ENCODE data around the gene WIF1.
A peak's percentile ranks its signal among the peaks of the same experiment; 100 is the strongest.

Gene WIF1, protein sequence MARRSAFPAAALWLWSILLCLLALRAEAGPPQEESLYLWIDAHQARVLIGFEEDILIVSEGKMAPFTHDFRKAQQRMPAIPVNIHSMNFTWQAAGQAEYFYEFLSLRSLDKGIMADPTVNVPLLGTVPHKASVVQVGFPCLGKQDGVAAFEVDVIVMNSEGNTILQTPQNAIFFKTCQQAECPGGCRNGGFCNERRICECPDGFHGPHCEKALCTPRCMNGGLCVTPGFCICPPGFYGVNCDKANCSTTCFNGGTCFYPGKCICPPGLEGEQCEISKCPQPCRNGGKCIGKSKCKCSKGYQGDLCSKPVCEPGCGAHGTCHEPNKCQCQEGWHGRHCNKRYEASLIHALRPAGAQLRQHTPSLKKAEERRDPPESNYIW

DNA sequence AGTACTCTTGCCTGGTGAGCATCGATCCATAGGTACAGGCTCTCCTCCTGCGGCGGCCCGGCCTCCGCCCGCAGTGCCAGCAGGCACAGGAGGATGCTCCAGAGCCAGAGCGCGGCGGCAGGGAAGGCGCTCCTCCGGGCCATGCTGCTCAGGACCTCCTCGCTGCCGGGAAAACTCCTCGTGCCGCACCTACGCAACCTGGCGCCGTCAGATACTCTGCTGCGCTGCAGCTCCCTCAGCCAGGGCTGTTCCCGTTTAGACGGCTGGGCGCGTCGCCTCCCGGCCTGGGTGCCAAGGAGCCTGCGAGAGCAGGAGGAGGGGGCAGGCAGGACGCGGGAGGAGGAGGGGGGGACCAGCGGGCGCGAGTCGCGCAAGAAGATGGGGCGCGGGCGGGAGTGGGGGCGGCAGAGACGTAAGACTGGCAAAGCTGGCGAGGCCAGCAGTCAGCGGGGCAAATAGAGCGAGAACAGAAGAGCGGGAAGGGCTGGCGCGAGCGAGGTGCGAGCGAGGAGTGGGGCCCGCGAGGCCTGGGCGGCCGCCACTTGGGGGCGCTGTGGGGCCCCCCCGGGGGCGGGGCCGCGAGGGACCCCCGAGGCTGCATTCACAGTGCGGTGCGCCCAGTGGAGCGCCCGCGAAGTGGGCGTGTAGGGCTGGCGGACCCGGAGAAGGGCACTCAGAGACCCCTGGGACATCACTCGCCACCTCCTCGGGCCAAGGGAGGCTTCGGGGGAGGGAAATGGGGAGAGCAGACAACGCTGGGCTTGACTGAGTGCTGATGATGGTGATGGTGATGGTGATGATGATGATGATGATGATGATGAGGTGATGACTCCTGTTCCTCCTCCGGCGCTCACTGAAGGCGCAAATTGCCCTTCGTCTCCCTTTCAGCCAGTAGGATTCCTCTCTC, at the start of gene WIF1:
WIF1 (minus strand) TSS at position 257 of the 907 bp plus-strand sequence; CDS start at position 143, 114 bp downstream.
- DNase-seq: peak in 26 of 56 donors; percentile 3 to 71 (median 29)

DNA sequence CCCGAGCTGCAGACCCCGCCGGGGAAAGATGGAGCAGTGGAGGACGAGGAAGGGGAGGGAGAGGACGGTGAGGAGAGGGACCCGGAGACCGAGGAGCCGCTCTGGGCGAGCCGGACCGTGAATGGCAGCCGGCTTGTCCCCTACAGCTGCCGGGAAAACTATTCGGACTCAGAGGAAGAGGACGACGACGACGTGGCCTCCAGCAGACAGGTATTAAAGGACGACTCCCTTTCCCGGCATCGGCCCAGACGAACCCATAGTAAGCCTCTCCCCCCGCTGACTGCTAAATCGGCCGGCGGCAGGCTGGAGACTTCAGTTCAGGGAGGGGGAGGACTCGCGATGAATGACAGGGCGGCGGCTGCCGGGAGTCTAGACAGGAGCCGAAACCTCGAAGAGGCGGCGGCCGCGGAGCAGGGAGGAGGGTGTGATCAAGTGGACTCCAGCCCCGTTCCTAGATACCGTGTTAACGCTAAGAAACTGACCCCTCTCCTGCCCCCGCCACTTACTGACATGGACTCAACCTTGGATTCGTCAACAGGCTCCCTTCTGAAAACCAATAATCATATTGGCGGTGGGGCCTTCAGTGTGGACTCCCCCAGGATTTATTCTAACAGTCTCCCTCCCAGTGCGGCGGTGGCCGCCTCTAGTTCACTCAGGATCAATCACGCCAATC, 49.2 kb upstream of the WIF1 start:
- DNase-seq: peak in 49 of 56 donors; percentile 4 to 69 (median 35)

DNA sequence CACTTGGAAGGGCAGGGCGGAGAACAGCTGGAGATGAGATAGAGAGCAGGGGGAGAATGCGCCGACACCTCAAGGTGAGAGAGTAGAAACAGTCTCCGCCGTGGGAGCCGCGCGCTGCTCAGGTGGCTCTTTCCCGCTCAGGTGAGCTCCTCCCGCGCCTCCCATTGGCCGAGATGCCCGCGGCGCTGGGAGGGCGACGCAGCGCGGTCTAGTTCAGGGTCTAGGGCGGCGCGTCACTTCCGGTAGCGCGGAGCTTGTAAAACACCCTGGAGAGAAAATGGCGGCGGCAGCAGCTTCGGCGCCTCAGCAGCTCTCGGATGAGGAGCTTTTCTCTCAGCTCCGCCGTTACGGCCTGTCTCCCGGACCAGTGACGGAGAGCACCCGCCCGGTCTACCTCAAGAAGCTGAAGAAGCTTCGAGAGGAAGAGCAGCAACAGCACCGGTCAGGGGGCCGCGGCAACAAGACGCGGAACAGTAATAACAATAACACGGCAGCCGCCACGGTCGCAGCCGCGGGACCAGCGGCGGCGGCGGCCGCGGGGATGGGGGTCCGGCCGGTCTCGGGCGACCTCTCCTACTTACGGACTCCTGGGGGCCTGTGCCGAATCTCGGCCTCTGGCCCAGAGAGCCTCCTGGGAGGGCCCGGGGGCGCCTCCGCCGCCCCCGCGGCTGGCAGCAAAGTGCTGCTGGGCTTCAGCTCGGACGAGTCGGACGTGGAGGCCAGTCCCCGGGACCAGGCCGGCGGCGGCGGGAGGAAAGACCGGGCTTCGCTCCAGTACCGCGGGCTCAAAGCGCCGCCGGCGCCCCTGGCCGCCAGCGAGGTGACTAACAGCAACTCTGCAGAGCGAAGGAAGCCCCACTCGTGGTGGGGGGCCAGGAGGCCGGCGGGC, 48.5 kb upstream of the WIF1 start, which contains the start of gene LEMD3:
LEMD3 (plus strand) TSS at position 264 of the 889 bp plus-strand sequence; CDS start at position 278, 14 bp downstream.
- peak; percentile 46 to 97 (median 86) for DNase-seq

DNA sequence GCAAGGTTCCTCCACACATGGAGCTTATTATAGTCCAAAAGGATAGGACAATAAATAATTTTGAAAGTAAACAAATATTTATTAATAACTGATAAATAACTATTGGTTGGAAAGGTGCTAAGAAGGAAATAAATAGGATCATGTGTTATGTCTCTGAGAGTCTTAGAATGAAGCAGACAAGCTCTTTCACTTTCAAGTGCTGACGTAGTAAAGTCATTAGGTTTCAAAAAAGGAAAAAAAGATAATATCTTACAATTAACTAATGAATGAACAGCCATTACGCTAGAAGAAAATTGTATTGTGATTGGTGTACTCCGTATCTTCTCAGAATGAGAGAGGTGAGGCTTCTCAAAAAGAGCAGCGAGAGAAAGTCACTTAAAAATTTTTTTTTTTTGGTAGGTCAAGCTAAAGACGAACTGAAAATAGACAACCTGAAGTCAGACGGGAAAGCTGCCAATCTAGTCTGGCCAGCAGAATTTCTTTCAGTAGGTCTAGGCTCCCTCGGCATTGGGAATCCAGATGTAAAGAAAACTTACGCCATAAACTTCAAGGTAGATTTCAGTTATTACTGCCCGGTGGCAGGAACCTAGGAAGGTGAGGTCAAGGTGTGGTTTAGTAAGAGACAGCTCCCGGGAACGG, 47.7 kb upstream of the WIF1 start:
- DNase-seq: no peak

DNA sequence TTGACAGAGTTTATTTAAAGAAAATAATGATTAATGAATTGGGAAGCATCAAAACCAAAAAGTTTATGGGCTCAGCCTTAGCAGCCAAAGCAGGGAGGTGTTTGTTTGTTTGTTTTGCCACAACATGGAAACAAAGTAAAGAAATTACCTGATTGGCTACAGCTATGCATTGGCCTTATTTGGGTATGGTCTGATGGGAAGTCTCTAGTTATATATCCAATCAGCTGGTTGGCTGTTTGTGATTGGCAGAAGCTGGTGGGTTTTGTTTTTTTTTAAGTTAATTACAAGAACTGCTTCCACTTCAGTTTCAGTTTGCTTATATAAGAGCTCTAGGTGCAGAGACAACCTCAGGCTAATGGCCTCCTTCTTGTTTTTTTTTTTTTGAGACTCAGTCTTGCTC, 43.7 kb upstream of the WIF1 start:
- DNase-seq: no peak

DNA sequence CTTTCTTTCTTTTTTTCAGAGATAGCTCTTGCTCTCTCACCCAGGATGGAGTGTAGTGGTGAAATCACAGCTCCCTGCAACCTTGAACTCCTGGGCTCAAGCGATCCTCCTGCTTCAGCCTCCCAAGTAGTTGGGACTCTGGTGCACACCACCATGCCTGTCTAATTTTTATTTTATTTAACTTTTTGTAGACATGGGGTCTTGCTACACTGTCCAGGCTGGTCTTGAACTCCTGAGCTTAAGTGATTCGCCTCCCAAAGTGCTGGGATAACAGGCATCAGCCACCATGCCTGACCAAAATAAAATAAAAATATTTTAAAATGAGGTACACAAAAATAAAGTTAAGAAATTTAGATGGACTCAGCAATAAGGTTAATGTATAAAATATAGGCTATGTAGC, 43.1 kb upstream of the WIF1 start:
- no peak for DNase-seq

DNA sequence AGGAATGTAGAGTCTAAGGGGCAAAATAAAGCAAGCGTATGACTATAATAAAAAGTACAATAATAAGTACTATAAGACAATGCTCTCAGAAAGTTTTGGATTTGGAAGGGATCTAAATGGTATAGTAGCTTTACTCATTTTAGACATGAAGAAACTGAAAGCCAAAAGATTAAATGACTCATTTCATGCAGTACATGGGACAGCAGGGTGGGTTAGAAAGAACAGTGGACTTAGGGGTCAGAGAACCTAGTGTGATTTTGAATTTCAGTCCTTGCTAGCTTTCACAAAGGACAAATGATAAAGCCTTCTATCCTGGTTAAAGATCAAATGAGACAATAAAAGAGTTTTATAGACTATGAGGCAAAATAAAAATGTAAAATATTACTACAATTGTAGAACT, 41.5 kb upstream of the WIF1 start:
- no peak for DNase-seq

DNA sequence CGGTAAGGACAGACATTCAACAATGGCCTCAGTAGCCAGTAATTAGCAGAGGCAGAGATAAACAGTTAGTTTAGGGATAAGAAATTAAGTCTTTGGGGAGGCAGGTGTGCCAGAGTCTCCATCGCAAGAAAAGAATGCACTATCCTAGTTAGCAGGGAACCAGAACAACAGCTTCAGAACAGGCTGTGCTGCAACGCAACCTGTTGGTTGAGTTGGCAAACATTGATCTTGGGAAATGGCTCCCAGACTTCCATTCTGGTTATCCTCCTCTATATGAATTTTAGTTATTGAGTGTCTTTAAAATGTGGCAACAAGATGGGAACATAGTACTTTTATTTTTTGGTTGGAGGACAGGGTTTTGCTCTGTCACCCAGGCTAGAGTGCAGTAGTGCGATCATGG, 36.0 kb upstream of the WIF1 start:
- no peak for DNase-seq

DNA sequence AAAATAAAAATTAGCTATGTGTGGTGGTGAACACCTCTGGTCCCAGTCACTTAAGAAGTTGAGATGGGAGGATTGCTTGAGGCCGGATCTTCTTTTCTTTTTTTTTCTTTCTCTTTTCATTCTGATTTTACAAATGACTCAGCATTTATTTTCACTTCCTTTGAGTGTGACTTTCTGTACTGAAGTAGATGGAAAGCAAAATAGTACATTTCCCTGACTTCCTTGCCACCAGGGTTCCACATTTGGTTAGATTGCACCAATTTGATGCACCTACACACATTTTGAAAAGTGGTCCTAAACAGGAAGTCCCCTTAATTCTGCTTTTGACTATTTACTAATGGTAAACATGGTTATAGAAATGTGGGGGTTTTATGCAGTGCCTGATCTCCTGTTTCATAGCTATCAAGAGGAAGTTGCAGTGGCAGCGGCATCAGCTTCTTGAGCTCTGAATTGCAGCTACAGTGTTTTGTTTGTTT, 35.3 kb upstream of the WIF1 start:
- peak in 1 of 56 donors; percentile 1 for DNase-seq

DNA sequence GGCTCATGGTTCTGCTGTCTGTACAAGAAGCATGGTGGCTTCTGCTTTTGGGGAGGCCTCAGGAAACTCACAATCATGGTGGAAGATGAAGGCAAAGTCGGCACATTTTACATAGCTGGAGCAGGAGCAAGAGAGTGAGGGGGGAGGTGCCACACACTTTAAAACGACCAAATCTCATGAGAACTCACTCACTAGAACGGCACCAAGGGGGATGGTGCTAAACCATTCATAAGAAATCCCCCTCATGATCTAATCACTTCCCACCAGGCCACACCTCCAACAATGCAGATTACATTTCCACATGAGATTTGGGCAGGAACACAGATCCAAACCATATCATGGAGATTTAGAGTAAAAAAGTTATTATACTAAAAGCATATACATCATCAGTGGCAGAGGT, 34.7 kb upstream of the WIF1 start:
- DNase-seq: no peak

DNA sequence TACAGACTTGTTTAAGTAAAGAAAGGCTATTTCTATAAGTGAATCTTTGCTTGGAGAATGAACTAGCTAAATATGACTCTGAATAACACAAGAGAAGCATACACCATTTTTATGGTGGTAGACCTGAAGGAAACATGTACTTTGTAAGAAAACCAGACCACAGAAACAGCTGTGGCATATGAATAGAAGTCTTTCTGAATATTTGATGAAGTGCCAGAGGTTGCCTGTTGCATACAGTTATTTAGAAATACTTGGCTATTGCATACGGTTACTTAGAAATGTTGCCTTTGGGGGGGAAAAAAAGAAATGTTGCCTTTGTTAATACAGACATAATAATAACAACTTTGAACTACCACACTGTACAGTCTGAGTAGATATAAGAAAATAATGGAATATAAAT, 31.5 kb upstream of the WIF1 start:
- DNase-seq: no peak

DNA sequence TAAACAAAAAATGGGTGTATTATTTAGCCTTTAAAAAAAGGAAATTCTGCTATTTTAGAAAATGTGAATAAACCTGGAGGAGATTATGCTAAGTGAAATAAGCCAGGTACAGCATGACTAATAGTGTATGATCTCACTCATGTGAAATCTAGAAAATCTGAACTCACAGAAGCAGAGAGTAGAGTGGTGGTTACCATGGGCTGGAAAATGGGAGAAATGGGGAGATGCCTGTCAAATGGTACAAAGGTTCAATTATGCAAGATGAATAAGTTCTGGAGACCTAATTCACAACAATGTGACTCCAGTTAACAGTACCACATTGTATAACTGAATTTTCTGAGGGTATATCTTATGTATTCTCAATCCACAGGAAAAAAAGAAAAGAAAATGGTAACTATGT, 30.9 kb upstream of the WIF1 start:
- DNase-seq: no peak

DNA sequence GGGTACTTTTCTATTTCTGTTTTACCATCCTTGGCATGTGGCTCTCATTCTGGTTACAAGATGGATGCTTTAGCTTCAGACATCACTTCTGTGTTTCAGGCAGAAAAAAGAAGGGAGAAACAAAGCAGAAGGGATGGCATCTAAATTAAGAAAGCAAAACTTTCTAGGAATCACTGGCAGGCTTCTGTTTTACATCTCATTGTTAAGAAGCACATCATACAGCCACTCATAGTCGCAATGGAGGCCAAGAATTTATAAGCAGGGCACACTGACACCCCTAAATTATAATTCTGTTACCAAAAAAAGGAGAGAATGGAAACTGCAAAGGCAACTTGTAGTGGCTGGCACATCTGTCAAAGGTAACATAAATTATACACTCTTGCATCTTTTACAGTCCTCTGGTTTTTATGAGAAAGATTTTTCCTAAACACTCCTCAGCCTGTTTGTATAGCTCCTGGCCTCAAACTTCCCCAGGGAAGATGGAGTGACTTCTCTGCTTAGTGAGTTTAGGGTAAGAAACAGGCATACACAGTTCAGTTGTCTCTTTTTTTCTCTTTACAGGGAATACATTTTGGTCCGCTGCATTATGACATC, 26.3 kb upstream of the WIF1 start:
- no peak for DNase-seq

DNA sequence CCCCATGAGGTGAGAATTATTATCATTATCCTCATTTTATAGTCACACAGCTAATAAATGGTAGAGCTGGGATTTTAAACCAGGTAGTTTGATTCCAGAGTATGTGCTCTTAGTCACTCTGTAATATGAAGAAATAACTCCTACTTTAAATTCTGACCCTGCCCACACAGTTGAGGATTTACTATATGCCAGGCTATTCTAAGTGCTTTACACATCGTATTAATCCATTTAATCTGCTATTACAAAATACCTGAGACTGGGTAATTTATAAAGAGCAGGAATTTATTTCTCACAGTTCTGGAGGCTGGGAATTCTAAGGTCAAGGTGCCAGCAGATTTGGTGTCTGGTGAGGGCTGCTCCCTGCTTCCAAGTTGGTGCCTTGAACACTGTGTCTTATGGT, 19.6 kb upstream of the WIF1 start:
- DNase-seq: no peak

DNA sequence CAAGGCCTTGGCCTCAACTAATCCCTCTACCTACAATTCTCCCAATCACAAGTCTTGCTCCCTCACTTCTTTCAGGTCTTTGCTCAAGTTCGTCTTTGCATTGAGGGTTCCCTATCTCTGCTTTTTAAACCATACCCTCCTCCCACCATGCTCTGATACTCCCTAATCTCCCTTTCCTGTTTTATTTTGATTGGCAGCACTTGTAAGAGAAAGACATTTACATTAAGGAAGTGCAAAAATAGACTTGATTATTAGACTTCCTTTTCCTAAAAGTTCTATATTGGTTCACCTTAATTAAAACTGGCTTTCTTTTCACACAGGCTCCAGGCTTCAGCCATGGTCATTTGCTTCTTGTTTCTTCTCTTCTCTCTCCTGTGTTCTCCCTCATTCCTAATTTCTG, 18.3 kb upstream of the WIF1 start:
- no peak for DNase-seq

DNA sequence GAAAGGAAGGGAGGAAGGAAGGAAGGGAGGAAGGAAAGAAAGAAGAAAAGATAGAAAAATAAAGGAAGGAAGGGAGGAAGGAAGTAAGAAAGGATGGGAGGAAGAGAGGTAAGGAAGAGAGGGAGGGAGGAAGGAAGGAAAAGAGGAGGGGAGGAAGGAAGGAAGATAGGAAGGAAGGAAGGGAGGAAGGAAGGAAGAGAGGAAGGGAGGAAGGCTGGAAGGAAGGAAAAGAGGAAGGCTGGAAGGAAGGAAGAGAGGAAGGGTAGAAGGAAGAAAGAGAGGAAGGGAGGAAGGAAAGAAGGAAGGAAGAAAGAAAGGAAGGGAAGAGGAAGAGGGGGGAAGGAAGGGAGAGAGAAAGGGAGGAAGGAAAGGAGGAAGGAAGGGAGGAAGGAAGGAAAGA, 12.8 kb upstream of the WIF1 start:
- DNase-seq: no peak

DNA sequence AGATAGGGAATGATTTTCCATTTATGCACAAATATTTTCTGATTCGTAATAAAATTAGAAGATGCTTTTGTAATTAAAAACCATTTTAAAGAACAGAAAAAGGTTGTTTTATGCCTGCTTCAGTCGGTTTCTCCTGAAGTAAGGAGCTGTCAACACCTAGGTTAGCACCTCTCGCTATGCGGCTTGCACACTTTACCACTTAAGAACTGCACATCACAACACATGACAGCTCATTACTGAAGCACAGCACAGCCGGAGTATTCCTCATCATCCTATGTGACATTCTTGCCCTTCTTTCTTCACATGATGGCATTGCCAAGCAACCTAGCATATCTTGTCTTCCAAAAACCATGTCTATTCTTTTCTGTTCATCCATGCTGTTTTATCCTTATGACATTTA, 5.4 kb upstream of the WIF1 start:
- DNase-seq: no peak

DNA sequence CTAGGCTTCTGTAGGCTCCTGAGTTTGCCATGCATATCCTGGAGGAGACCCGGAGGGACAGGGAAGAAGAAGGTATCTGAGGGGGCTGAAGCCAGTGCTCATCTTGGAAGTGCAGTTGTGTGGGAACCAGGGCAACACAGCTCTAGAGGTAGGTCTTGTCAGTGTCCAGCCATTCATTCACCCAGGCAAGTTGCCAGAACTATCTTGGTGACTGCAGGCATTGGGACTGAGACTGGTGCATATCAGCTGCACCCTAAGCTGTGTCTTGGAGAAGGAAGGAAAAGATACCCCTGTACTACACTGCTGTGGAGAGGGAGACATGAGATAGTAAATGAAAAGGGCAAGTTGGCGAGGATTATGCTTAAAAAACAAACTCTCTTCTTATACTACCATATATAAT, 4.9 kb upstream of the WIF1 start:
- no peak for DNase-seq

DNA sequence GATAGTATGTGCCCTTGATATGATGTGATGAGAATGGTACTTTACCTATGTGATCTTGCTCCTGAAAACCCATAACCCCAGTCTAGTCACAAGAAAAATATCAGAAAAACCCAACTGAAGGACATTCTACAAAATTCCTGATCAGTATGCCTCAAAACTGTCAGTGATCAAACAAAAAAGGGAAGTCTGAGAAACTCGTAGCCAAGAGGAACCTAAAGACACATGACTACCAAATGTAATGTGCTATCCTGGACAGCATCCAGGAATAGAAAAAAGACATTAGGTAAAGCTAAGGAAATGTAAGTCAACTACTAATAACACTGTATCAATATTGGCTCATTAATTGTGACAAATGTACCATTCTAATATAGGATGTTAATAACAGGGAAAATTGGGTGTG, 4.1 kb upstream of the WIF1 start:
- no peak for DNase-seq

Data from nucleus accumbens (tissue), 56 donors.